Spleen (tissue), 11 donors: ENCODE data around the gene PRRT1B. TPM values are rescaled to one million over a fixed set of nuclear protein-coding genes. Genes with fewer than 3 reads are reported as not detected.
A peak's percentile ranks its signal among the peaks of the same experiment; 100 is the strongest.
"Not testable (repeated sequence)": the region's sequence is repeated elsewhere in the genome, so short reads cannot be mapped to it uniquely, and the experiment has no call there.

Experiments used
- DNase-seq: peaks from one replicate; pipeline ENCODE4 v3.0.0-alpha.2; 2020
- H3K27ac ChIP-seq, 8 donors: fragments of 200-600 bp; sonication (generic) in 7 of 8; 1 replicate in 4 of 8; 2 replicates in 4 of 8; pipeline versions ENCODE4 v1.5.0 to v1.8.0; 2016 to 2021; ENCODE audit warnings: inconsistent platforms in 4 of 8, mild to moderate bottlenecking in 4 of 8, moderate library complexity in 1 of 8
- H3K27me3 ChIP-seq, 7 donors: fragments of 200-600 bp; sonication (generic) in 6 of 7; replicated peaks in 1 of 7; 1 replicate in 4 of 7; 2 replicates in 3 of 7; pipeline versions ENCODE4 v1.5.0 to v1.8.0; 2016 to 2021; ENCODE audit warnings: inconsistent platforms in 3 of 7, mild to moderate bottlenecking in 1 of 7
- H3K36me3 ChIP-seq, 6 donors: fragments of 200-600 bp; sonication (generic) in 5 of 6; 1 replicate in 4 of 6; 2 replicates in 2 of 6; pipeline versions ENCODE4 v1.5.0 to v1.8.0; 2016 to 2021; ENCODE audit warnings: inconsistent platforms in 2 of 6
- H3K4me1 ChIP-seq, 6 donors: fragments of 200-600 bp; sonication (generic) in 5 of 6; 1 replicate in 3 of 6; 2 replicates in 3 of 6; pipeline versions ENCODE4 v1.5.0 to v1.8.0; 2016 to 2021; ENCODE audit warnings: inconsistent platforms in 3 of 6
- H3K4me3 ChIP-seq, 8 donors: fragments of 200-600 bp; sonication (generic) in 7 of 8; 1 replicate in 4 of 8; 2 replicates in 4 of 8; pipeline versions ENCODE4 v1.5.0 to v1.8.0; 2016 to 2021; ENCODE audit warnings: inconsistent platforms in 4 of 8, mild to moderate bottlenecking in 4 of 8, moderate library complexity in 2 of 8
- H3K9me3 ChIP-seq, 8 donors: fragments of 200-600 bp; sonication (generic) in 7 of 8; 1 replicate in 4 of 8; 2 replicates in 4 of 8; pipeline versions ENCODE4 v1.5.0 to v1.8.0; 2016 to 2021; ENCODE audit warnings: inconsistent platforms in 4 of 8
- CTCF ChIP-seq, 11 experiments: fragments of 200-600 bp in 7 of 11; fragments of 450-650 bp in 4 of 11; sonication (generic) in 4 of 11; IDR thresholded peaks in 8 of 11; conservative IDR thresholded peaks in 3 of 11; 1 replicate in 7 of 11; 2 replicates in 4 of 11; pipeline versions ENCODE4 v1.4.0 to v1.8.0; 2016 to 2021; ENCODE audit warnings: antibody characterized with exemption in 11 of 11, inconsistent platforms in 4 of 11, mild to moderate bottlenecking in 1 of 11
- POLR2A ChIP-seq, 3 donors: fragments of 450-650 bp; IDR thresholded peaks; one replicate each; pipeline ENCODE4 v1.5.1; 2017; ENCODE audit warnings: antibody characterized with exemption in 3 of 3, mild to moderate bottlenecking in 1 of 3
- POLR2AphosphoS5 ChIP-seq, 3 donors: sonication (generic); formaldehyde crosslinking; IDR thresholded peaks; one replicate each; pipeline ENCODE4 v1.5.1; 2017; ENCODE audit warnings: antibody characterized with exemption in 3 of 3
- WGBS, 5 donors: extraction: QIAGEN DNeasy Blood & Tissue Kit in 3 of 5; methylation state at CpG; one replicate each; pipeline versions ENCODE4 v1.1.5 to v1.1.7; 2013 to 2018; 5-methylcytosine and 5-hydroxymethylcytosine counted together
- intact Hi-C: fragments of 100-400 bp; cut with DNase I; formaldehyde crosslinking; loops from one replicate; pipeline ENCODE4 v1.15.0; 2023; ENCODE audit warnings: low total_unique reads
- polyA plus RNA-seq, 3 donors: library from polyadenylated mRNA; stranded (reverse); fragments of 200-250 nt; gene quantifications; one replicate each; pipeline ENCODE4 v1.2.1, GENCODE V29; 2013
- total RNA-seq, 7 donors: library from RNA; depleted of rRNA in 3 of 7; stranded (reverse); fragments of >200 nt in 3 of 7; fragmentation: NEBNext Ultra II Directional in 4 of 7; extraction: Animal tissue kit (Norgen Biotek cat#: 25700) in 4 of 7; gene quantifications; one replicate each; pipeline versions ENCODE4 v1.1.0 to v1.2.1, GENCODE V29; 2016 to 2021
- donor health status: healthy with polysubstance abuse.
- donor health status: DM: no; HTN: no; CAD: no; lungs with moderate emphysema.
- donor health status: DM: no; HTN: no; CAD: no.
- donor health status: Bipolar disorder and iron deficiency.
- donor health status: healthy.
- donor health status: DM: no; HTN: no; CAD: no.
- donor health status: DM: yes; HTN: yes; CAD: no.

Gene PRRT1B
- total and polyA plus RNA-seq, 10 donors: not detected

GRCh38 chr9:131511880-131512279 is 33.4 kb upstream of the PRRT1B start:
- WGBS, 5 donors: 88 to 96% (median 93%) methylated on average over 4 to 6 of the region's 6 CpGs
- Histone ChIP-seq H3K4me1 (peaks cover 0 to 7% (median 0%) of the 10 kb centered on the region in 6 donors), H3K4me3 (no peak overlapping the region), H3K27me3 (no peaks in the 10 kb centered on the region), H3K36me3 (peaks cover 2 to 97% (median 55%) of the 10 kb centered on the region in 6 donors), H3K9me3 (peaks cover 0 to 17% (median 4%) of the 10 kb centered on the region in 8 donors), H3K27ac (no peak overlapping the region)
- DNase-seq: no peak
- no peak for TF ChIP-seq POLR2A (IDR thresholded peaks at IDR 0.05)
- TF ChIP-seq CTCF (IDR thresholded peaks at IDR 0.05 in 8 of 11, conservative IDR thresholded peaks at IDR 0.05 in 3 of 11): no peak
- TF ChIP-seq POLR2AphosphoS5 (IDR thresholded peaks at IDR 0.05): no peak
- intact Hi-C loops: no loop called here

- no peak overlapping the region for H3K4me3 ChIP-seq
- peaks cover 2 to 98% (median 56%) of the 10 kb centered on the region in 6 donors for H3K36me3 ChIP-seq
- H3K9me3 ChIP-seq: peaks cover 0 to 17% (median 4%) of the 10 kb centered on the region in 8 donors
- no peak overlapping the region for H3K27ac ChIP-seq
- no peak for DNase-seq
- no peaks in the 10 kb centered on the region for H3K27me3 ChIP-seq
- peaks cover 0 to 8% (median 0%) of the 10 kb centered on the region in 6 donors for H3K4me1 ChIP-seq
- intact Hi-C loops: no loop called here
- WGBS, 5 donors: 65 to 87% (median 70%) methylated on average over 9 to 15 of the region's 15 CpGs
- TF ChIP-seq POLR2A (IDR thresholded peaks at IDR 0.05) (no peak), CTCF (IDR thresholded peaks at IDR 0.05 in 8 of 11, conservative IDR thresholded peaks at IDR 0.05 in 3 of 11) (no peak), POLR2AphosphoS5 (IDR thresholded peaks at IDR 0.05) (peak in 1 of 3 donors; percentile 44)
These were observed 32.1 kb upstream of the PRRT1B start for GRCh38 chr9:131513177-131513576.

GRCh38 chr9:131515559-131516031 is 29.7 kb upstream of the PRRT1B start:
- peaks cover 0 to 17% (median 4%) of the 10 kb centered on the region in 8 donors for H3K9me3 ChIP-seq
- WGBS, 5 donors: 32 to 62% (median 46%) methylated on average over 9 to 12 of the region's 12 CpGs
- DNase-seq, H3K4me3 ChIP-seq, intact Hi-C loops, H3K27me3 ChIP-seq: not testable (repeated sequence)
- peaks cover 2 to 100% (median 66%) of the 10 kb centered on the region in 6 donors for H3K36me3 ChIP-seq
- peaks cover 0 to 21% (median 2%) of the 10 kb centered on the region in 6 donors for H3K4me1 ChIP-seq
- H3K27ac ChIP-seq: peak overlapping the region in 4 of 8 donors; percentile 26 to 75 (median 54)

- peaks cover 2 to 100% (median 65%) of the 10 kb centered on the region in 6 donors for H3K36me3 ChIP-seq
- peak overlapping the region in 4 of 8 donors; percentile 26 to 75 (median 54) for H3K27ac ChIP-seq
- H3K9me3 ChIP-seq: peaks cover 0 to 17% (median 4%) of the 10 kb centered on the region in 8 donors
- no peaks in the 10 kb centered on the region for H3K27me3 ChIP-seq
- H3K4me3 ChIP-seq: no peak overlapping the region
- TF ChIP-seq CTCF (IDR thresholded peaks at IDR 0.05 in 8 of 11, conservative IDR thresholded peaks at IDR 0.05 in 3 of 11) (no peak), POLR2AphosphoS5 (IDR thresholded peaks at IDR 0.05) (no peak), POLR2A (IDR thresholded peaks at IDR 0.05) (no peak)
- peaks cover 0 to 21% (median 2%) of the 10 kb centered on the region in 6 donors for H3K4me1 ChIP-seq
- 42 to 77% (median 60%) methylated on average over 13 to 15 of the region's 15 CpGs for WGBS, 5 donors
- intact Hi-C loops: no loop called here
- DNase-seq: no peak
These were observed 29.2 kb upstream of the PRRT1B start for GRCh38 chr9:131516100-131516499.
